HG03045 (cell line): ENCODE data around the gene CHD3.

ENCODE experiments used
- ATAC-seq: cut with Tn5 transposase; IDR thresholded peaks from one replicate; pipeline ENCODE4 v1.9.1; 2021; ENCODE audit warnings: mild to moderate bottlenecking, moderate library complexity; ENCODE audit not compliant: unreplicated experiment

CHD3 gene

DNA sequence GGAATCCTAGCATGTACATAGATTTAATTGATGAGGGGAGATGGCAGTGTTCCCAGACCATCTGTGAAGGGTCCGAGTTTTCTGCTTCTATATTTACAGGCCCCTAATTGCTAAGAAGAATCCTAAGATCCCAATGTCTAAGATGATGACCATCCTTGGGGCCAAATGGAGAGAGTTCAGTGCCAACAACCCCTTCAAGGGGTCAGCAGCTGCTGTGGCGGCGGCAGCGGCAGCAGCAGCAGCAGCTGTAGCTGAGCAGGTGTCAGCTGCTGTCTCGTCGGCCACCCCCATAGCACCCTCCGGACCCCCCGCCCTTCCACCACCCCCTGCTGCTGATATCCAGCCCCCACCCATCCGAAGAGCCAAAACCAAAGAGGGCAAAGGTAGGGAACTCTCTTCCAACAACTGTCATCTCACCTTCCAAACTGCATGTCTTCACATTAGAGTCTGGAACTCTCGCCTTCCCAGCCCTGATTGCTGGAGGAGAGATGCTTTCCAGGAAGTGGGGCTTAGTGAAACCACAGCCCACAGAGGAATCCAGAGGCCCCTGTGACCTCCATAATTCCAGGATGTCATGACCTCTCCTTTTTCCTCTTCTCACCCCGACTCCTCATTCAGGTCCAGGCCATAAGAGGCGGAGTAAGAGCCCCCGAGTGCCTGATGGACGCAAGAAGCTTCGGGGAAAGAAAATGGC is 4.7 kb downstream of the CHD3 start:
- ATAC-seq: no peak

DNA sequence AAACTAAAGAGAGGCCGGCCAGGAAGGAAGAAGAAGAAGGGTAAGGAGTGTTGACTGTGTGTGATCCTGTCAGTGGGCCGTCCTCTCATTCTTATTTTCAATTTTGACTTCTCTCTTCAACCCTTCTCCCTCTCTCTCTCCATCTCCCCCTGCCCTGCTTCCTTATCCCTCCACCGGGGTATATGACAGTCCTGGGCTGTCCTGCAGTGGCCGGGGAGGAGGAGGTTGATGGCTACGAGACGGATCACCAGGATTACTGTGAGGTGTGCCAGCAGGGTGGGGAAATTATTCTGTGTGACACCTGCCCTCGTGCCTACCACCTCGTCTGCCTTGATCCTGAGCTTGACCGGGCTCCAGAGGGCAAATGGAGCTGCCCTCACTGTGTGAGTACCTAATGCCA is 5.6 kb downstream of the CHD3 start:
- ATAC-seq: no peak

DNA sequence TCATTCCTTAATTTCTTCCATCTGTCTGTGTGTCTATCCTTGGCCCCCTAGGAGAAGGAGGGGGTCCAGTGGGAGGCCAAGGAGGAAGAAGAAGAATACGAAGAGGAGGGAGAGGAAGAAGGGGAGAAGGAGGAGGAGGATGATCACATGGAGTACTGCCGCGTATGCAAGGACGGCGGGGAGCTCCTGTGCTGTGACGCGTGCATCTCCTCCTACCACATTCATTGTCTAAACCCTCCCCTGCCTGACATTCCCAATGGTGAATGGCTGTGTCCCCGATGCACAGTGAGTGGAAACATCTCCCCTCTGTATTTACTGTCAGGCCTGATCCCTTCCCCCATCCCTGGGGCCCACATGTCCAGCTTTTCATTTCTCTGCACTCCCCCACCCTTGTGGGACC is 6.3 kb downstream of the CHD3 start:
- ATAC-seq: no peak

DNA sequence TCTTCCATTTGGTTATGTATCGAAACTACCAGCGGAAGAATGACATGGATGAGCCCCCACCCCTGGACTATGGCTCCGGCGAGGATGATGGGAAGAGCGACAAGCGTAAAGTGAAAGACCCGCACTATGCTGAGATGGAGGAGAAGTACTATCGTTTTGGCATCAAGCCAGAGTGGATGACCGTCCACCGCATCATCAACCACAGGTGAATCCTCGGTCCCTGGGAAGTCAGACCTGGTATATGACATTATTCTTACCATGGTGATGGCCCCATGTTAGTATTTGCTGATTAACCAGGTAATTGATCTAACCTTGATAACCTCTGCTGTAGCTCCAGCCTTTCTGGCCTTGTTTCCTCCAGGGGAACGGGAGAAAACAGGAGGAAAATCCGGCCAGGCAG is 8.5 kb downstream of the CHD3 start:
- ATAC-seq: no peak

DNA sequence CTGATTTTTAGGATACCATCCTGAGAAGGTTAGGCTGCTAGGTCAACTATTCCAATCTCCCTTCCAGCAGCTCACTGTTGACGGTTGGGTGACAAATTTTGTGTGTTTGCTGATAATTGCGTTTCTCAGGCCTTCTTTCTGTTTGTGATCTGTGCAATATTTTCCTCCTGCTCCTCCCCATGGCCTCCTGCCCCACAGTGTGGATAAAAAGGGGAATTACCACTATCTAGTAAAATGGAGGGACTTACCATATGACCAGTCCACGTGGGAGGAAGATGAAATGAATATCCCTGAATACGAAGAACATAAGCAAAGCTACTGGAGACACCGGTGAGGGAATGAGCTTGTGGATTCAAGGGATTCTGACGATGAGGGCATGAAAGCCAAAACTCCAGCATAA is 9.2 kb downstream of the CHD3 start:
- ATAC-seq: no peak

DNA sequence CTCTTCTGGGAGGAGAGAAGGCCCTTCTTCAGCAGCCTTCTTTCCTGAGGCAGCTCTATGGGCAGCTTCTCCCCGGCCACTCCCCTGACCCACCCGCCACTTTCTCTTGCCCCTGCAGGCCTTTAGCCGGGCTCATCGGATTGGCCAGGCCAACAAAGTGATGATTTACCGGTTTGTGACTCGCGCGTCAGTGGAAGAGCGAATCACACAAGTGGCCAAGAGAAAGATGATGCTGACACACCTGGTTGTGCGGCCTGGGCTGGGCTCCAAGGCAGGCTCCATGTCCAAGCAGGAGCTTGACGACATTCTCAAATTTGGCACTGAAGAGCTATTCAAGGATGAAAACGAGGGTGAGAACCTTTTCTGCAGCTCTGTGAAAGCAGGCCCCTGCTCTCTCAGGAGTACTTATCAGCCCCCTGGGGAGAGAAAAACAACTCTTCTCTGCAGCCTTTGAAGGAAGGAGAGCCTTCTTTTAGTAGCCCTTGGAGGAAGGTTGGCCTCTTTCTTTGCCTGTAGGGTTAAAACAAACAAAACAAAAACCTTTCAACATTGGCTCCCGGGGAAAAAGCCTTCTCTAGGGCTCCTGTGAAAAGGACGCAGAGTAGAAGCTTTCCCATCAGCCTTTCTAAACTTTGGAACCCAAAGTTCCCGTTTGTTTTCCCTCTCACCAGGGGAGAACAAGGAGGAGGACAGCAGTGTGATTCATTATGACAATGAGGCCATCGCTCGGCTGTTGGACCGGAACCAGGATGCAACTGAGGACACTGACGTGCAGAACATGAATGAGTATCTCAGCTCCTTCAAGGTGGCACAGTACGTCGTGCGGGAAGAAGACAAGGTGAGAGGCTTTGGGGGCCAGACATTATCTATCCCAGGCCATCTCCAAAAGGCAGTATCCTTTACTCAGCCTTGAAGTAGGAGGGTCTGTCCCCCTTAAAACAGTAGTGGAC is 14.8 kb downstream of the CHD3 start:
- ATAC-seq: no peak

DNA sequence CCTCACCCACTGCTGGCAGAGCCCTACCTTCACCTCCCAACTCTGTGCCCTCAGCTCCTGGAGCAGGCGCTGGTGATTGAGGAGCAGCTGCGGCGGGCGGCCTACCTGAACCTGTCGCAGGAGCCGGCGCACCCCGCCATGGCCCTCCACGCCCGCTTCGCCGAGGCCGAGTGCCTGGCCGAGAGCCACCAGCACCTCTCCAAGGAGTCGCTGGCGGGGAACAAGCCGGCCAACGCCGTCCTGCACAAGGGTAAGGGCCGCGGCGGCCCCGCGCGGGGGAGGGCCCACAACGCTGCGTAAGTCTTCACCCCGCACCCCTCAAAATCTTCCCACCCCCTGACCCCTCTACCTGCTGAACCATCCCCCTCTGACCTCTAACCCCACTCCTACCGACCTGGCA is 20.5 kb downstream of the CHD3 start:
- no peak for ATAC-seq

DNA sequence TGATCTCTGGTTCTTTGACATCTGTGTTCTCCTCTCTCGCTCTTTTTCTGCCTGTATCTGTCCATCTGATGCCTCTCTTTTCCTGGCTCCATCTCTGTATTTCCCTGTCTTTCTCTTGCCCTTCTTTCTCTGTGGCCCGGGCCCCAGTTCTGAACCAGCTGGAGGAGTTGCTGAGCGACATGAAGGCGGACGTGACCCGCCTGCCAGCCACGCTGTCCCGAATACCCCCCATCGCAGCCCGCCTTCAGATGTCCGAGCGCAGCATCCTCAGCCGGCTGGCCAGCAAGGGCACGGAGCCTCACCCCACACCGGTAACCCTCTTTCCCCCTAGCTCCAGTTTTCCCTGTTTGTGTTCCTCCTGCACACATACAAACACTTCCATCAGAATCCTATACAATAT is 21.7 kb downstream of the CHD3 start:
- no peak for ATAC-seq

DNA sequence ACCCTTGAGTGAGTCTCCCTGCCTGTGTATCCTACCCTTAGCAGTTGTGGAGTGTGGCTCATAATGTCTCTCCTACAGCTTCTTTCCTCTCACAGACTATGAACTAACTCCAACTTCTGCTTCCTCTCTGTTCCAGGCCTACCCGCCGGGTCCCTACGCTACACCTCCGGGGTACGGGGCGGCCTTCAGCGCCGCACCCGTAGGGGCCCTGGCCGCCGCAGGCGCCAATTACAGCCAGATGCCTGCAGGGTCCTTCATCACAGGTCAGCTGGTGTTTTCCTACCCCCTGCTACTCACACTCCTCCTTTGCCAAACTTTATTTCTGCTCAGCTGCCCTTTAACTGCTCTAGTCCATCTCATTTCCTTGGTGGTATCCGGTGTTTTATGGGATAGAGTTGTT is 22.1 kb downstream of the CHD3 start:
- no peak for ATAC-seq

DNA sequence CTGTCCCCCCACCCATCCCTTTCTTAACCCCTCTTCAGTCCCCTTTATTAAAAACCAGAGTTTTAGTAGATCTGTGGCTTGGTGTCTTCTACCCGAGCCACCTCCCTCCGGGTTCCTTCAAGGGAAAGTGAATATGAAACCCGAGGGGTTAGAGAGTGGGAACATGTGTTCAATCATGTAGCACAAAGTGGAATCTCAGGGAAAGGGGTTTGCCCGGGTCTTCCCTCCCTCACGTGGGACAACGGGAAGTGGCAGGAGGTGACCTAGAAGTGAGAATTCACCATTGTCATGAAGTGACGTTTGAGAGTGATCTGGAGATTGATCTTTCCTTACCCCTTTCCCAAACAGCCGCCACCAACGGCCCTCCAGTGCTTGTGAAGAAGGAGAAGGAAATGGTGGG is 22.5 kb downstream of the CHD3 start:
- ATAC-seq: no peak

DNA sequence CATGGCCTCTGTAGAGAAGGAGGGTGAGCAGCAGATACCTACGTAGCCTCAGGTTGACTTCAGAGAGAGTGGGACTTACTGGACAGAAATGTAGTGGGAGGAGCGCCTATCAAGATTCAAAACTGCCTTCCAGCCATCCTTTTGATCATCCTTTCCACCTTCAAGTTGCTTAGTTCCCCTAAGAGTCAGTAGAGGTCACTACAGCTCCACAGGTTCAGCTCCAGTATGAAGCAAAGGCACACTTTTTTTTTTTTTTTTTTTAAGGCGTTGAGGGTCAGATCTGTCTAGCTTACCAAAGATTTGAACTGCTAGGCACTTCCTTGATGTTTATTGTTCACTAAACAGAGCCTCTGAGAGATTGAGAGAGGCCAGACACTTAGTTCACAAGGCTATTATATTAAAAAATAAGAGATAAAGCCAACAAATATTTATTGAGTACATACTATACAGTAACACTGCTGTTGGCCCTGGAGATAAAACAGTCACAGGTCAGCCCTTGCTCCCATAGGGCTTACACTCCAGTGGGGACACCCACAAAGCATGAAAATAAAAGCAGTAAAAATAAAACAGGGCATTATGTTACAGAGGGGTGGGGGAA is 24.4 kb downstream of the CHD3 start:
- ATAC-seq: no peak

DNA sequence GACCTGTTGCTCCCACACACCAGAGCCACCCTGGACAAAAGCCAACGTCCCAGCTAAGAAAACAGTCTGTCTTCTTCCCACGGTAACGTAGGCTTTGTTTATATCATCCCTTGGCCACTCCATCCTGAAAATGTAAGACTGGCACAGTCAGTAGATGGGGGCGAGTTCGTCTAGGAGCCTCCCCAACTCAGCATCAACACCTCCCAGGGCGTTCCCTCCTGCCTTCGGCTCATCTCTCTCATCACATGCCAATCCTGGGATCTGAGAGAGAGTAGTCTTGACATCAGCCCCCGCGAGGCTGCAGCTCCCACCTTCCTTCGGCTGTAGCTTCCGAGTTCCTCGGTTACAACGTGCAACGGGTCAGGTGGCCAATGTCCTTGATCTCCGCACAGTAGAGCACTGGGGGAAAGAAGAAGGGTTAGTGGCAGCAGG is 26.6 kb downstream of the CHD3 start:
- ATAC-seq: no peak

DNA sequence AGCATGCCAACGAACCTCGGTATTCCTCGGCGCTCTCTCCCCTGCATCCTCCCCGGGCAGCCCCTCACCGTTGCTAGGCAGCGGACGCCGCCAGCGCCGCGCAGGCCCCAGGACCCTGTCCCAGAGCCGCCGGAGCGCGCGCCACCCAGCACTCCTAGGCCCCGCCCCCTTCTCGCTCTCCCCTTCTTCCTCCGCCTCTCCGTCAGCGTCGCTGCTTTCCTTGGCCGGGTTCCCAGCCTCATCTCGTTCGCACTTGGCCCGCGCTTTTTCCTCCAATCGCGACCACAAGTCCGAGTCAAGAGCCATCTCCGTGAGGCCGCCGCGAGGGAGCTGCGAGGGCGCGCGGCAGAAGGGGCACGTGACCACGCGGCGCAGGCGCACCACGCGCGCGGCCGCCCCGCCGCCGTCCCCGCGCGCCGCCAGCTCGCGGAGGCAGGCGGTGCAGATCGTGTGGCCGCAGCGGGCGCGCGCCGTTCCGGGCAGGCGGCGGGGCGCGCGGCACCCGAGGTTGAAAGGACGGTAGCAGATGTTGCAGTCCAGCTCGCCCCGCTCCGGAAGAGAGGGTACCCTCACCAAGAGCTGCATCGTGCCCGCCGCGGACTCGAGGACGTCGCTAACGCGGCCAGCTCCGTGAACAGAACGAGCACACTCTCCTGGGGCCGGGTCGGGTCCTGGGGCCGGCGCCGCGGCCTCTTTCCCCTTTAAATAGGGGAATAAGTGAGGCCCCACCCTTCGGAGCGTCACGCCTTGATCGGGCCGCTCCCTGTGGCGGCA is 27.2 kb downstream of the CHD3 start, which contains the start of gene RNF227:
Gene RNF227, minus strand, starts transcription at position 679 of the 774 bp plus-strand sequence. Its CDS starts 94 bp downstream, at position 585.
- ATAC-seq: peak; percentile 73

DNA sequence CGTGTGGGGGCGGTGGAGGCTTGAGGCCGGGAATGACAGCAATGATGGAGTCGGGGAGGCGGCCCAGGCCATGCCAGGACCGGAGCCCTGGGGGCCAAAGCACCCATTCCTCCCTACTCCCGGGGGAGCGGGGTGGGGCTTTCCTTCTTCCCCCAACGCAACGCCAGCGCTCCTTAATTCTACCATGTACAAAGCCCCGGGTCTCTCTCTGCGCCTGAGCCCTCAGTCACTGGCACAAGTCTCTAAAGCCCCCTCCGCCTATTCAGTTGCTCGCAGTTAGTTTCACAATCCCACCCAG is 27.7 kb downstream of the CHD3 start:
- ATAC-seq: peak; percentile 6

DNA sequence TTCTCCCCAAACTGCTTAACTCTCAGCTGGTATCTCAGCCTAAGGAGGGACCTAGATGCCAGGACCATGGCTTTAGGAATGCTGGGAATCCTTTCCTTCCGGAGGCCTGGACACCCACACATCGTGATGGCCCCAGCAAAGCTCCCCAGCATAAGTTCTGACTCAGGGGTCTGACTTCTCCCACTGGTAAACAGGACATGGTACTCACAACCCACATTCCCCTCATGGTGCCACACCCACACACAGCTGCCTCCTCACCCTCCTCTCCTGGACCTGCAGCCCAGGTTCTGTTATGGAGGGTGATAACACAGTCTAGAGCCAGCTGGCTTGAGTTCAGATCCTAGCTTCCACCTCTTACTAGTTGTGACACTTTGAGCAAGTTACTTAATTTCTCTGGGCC is 28.2 kb downstream of the CHD3 start:
- no peak for ATAC-seq

DNA sequence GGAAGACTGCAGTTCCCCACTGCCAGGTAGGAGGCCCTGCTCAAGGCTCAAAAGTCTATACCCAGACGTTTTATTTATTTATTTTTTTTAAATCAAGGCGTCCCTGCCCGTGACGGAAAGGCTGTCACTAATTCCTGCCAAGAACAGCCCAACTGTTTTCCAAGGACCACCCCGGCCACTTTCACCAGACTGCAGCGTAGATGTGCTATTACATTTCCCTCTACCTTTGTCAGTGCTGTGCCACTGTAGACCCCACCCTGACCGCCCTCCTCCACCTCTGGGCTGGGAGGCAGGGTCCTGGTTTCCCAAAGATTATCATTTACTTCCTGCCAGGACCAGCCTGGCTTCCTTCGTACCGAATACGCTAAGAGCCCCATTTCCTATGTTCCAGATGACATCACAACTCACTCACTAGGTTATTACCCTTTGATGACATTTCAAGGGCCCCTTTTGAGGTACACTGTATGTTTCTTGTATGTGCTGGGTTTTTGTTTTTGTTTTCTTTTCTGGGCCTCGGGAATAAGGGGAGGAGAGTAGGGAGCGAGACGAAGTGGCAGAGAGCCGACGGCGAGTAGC is 33.8 kb downstream of the CHD3 start:
- no peak for ATAC-seq

DNA sequence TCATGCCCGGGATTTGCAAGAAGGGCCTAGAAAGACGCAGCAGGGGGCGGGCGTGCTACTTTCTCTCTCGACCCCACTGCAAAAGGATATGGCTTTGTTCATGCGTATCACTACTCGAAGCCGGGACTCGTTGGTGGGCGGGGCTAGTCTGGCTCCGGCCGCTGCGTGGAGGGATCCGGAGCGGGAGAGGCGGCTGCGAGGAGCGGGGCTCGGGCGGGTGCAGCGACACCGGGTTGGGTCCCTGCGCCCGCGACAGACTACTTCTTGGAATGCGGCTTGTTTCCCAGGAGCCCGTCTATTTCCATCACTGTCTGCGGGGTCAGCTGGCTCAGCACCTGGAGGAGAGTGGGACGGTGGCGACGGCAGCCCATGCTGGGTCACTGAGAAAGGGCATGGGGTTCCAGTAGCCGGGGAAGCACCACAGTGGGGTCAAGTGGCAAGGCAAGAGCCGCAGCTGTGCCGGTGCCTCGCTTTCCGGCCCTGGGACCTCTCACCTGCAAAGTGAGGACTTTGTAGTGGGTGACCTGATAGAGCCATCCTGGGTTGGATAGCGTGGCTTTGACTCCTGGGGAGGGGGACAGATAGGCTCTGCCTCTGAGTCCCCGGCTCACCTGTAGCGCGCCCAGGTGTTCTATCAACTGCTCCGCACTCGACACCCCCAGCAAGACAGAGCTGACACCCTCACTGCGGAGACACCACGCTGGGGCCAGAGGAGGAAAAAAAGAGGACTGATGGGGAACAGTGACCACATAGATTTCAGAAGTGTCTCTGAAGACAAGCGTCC is 34.4 kb downstream of the CHD3 start:
- ATAC-seq: no peak

DNA sequence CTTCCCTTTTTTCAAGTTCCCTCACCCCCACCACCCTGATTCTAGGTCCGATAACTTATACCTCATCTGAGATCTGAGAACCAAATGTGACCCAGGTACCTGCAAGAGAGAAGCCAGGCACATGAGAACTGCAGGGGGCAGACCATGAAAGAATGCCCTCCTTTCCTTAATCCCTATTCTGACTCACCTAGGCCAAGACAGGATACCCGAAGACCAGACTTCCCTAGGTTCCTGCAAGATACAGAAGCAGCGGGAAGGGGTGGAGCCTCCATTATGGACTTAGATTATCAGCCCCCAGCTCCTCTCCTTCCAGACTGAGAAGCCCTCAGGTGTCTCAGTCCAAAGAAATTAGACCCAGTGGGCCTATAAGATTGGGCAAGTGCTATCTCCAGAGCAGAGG is 39.0 kb downstream of the CHD3 start:
- ATAC-seq: no peak

DNA sequence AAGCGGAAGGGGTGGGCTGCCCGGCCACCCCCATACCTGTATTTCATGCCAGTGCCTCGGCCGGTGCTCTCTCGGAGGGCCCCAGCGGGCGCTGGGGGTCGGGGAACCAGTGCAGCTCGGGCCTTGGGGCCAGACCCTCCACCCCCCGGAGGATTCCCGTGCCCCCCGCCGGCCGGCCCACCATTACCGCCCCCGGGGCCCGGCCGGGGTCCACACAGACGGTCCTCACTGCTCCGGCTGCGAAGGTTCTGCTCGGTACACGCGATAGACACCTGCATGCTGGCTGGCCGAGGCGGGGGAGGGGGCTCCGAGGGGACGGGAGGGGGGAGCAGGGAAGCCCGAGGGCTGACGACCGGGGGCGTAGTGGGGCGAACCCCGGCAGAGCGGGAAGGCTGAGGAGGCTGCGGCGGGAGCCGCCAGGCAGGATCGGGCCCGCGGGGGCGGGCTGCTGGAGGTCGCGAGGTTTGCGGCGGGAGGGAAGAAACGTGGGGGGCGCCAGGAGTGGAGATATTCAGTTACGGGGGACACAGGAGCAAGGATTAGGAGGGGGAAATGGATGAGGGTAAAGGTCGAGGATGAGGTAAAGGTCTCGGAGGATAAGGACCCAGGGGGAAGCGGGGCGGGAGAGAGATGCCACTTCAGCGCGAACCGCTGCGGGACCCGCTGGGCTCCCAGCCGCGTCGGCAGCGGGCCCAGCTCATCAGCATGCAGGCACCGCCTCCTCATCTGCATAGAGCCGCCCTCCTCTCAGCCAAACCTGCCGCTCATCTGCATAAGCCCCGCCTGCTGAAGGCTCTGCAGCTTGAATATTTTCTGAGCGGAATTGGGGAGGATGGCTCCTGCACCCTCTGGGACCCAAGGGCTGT is 40.8 kb downstream of the CHD3 start, which contains the start of gene KCNAB3:
Gene KCNAB3, minus strand, starts transcription at position 699 of the 866 bp plus-strand sequence. Its CDS starts 421 bp downstream, at position 278.
- ATAC-seq: no peak
